GM12873 (cell line): Measurements from ENCODE around the gene KAT6B.

Experiments
- CTCF ChIP-seq: IDR thresholded peaks from 2 replicates; pipeline ENCODE4 v1.5.1; 2012; ENCODE audit warnings: low read depth, mild to moderate bottlenecking, moderate library complexity, low read length, control low read depth; ENCODE audit not compliant: insufficient read depth; ENCODE audit errors: missing control alignments

Gene KAT6B

GRCh38 chr10:74797550-74797949 lies 28.9 kb upstream of the KAT6B start:
- TF ChIP-seq CTCF: no peak

DNA sequence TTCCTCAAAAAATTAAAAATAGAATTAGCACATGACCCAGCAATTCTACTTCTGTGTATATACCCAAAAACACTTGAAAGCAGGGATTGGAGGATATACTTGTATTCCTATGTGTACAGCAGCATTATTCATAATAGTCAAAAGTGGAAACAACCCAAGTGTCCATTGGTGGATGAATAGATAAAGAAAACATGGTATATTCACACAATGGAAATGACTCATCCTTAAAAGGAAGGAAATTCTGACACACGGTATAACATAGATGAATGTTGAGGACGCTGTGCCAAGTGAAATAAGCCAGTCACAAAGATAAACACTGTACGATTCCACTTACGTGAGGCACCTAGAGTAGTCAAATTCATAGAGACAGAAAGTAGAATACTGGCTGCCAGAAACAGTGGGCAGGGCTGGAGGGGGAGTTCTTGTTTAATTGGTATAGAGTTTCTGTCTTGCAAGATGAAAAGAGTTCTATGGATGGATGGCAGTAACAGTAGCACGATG lies 26.6 kb upstream of the KAT6B start:
- TF ChIP-seq CTCF: no peak

DNA sequence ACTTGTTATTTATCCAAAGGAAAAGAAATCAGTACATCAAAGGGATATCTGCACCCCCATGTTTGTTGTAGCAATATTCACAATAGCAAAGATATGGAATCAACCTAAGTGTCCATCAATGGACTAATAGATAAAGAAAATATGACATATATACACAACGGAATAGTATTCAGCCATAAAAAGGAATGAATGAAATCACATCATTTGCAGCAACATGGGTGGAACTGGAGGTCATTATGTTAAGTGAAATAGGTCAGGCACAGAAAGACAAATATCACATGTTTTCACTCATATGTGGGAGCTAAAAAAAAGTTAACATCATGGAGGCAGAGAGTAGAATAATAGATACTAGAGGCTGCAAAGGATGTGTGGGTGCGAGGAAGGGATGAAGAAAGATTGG lies 25.0 kb upstream of the KAT6B start:
- TF ChIP-seq CTCF: no peak

- no peak for TF ChIP-seq CTCF
These were observed 17.9 kb upstream of the KAT6B start for GRCh38 chr10:74808501-74808900.

- TF ChIP-seq CTCF: no peak
These were observed 16.3 kb upstream of the KAT6B start for GRCh38 chr10:74810087-74810486.

GRCh38 chr10:74813381-74814259 lies 12.8 kb upstream of the KAT6B start:
- TF ChIP-seq CTCF: no peak

DNA sequence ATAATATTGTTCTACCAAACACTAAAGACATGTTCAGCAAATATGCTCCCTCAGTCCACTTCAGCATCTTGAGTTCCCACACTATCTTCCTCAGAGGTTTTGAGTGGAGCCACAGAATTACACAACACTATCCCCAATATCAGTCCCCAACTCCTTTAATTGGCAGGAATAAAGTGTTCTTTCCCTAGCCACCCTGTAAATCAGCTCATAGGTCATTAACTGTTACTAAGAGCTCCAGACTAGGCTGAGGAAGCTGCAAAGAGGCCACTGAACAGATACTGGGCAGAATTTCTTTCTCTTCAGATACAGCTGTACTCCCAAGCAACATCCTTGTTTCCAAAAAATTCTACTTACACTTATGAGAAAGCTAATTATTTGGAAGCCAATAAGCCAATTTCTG lies 11.6 kb upstream of the KAT6B start:
- TF ChIP-seq CTCF: no peak
